NB4 (cell line): ENCODE data around the gene WNT7B.

Experiments used
- DNase-seq: peaks from one replicate; pipeline ENCODE4 v3.0.0; 2010; ENCODE audit warnings: low read depth
- H3K4me3 ChIP-seq: one replicate; pipeline ENCODE4 v1.5.1; 2011; ENCODE audit warnings: mild to moderate bottlenecking, low read depth, low read length, moderate library complexity
- CTCF ChIP-seq: IDR thresholded peaks from one replicate; pipeline ENCODE4 v1.5.1; 2012; ENCODE audit warnings: low read depth, low read length
- MAX ChIP-seq: IDR thresholded peaks from 2 replicates; pipeline ENCODE4 v1.6.1; 2011; ENCODE audit warnings: low read depth, low read length
- MYC ChIP-seq: IDR thresholded peaks from 2 replicates; pipeline ENCODE4 v1.6.1; 2011; ENCODE audit warnings: low read depth, low read length
- POLR2A ChIP-seq: IDR thresholded peaks from 2 replicates; pipeline ENCODE4 v1.6.1; 2011; ENCODE audit warnings: mild to moderate bottlenecking; ENCODE audit not compliant: insufficient read length; ENCODE audit errors: extremely low read depth

The WNT7B gene

DNA sequence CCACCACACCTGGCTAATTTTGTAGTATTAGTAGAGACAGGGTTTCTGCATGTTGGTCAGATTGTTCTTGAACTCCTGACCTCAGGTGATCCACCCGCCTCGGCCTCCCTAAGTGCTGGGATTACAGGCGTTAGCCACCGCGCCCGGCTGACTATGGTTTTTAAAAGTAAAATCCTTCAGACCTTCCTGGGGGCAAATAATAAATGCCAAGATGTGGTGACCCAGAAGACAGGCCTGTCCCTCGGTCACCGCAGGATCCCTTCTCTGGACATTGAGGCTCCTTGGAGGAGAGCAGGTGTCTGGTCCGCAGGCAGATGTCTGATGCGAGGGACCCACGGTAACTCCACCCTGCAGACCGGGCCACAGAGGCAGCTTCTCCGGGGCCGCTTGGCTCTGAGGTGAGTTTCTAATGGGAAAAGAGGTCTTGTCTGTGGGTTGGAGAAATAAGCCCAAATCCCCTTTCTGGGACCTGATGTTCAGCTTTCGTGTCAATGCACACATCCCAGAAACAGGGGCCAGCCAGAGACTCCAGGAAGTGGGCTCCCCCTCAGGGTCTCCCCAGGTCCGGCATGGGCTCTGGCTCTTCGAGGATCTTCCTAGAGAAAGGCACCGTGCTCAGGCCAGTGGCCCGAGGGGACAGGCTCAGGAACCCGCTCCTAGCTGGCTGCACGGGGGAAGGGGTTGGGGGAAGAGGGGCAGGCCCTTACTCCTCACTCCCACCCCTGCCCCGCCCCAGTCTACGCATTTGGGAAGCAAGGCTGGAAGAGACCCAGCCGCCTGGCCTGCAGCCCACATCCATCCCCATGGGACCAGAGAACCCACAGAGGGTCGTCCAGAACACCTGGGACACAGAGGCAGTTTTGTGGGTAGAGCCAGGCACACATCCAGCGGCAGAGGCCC is 100.6 kb downstream of the WNT7B start:
- TF ChIP-seq CTCF (no peak), MYC (no peak), POLR2A (no peak), MAX (no peak)
- no peak for DNase-seq
- no peak overlapping the region for H3K4me3 ChIP-seq

GRCh38 chr22:45872659-45873263 is 104.2 kb downstream of the WNT7B start:
- H3K4me3 ChIP-seq = no peak overlapping the region
- TF ChIP-seq POLR2A (no peak), CTCF (no peak), MYC (no peak), MAX (no peak)
- DNase-seq = no peak

DNA sequence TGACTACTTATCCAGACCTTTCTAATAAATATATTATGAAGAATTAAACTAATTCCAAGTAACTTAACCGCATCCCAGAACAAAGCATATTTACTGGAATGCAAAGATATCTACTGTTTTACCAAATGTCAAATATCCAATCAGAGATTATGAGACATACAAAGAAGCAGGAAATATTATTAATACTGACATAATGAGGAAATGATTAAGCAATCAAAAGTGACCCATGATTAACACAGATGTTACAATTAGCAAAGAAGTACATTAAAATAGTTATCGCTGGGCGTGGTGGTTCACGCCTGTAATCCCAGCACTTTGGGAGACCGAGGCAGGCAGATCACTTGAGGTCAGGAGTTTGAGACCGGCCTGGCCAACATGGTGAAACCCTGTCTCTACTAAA is 105.2 kb downstream of the WNT7B start:
- H3K4me3 ChIP-seq = no peak overlapping the region
- TF ChIP-seq MAX (no peak), MYC (no peak), CTCF (no peak), POLR2A (no peak)
- no peak for DNase-seq
